ENCODE measurements around the gene TAS1R3. TPM values are rescaled to one million over a fixed set of nuclear protein-coding genes. Genes with fewer than 3 reads are reported as not detected.

TAS1R3 gene
- total RNA-seq, 1 donor from 2014 or later = 1.0 TPM

DNA sequence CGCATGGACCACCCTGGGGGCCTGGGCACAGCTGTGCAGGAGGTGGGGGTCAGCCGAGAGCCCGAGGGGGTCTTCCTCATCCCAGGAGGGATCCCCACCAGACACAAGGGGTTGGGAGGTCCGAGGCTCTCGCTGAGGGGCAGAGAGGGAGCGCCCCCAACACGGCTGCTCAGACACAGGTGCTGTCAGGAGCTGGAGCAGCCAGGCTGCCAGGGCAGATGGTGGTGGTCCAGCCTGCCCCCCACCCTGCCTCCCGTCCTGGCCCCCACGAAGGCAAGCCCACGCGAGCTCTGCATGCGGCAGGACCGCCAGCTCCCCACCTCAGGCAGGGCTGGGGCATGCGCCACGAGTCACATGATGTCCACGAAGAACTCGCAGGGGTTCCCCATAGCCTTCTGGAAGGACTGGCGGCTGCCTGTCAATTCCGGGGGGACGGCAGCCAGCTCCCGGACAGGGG, 4.7 kb downstream of the TAS1R3 start:
- intact Hi-C loops (cut with micrococcal nuclease) = no loop called here

DNA sequence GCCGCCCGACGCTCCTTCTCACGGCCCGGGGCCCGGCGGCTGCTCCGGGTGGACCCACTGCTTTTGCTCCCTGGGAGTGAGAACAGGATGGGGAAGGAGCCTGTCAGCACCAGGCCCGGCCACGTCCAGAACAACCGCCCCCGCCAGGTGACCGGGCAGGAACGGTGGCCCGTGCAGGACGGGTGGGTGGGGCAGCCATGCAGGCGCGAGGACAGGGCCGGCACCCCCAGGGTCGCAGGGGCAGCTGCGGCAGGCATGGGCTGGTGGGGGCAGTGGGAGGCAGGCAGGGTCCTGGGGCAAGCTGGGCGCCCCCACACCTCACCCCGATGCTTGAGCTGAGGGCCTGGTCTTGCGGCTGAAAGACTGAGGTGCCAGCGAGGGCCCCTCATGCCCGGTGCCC, 5.4 kb downstream of the TAS1R3 start:
- intact Hi-C loops (cut with micrococcal nuclease) = no loop called here

DNA sequence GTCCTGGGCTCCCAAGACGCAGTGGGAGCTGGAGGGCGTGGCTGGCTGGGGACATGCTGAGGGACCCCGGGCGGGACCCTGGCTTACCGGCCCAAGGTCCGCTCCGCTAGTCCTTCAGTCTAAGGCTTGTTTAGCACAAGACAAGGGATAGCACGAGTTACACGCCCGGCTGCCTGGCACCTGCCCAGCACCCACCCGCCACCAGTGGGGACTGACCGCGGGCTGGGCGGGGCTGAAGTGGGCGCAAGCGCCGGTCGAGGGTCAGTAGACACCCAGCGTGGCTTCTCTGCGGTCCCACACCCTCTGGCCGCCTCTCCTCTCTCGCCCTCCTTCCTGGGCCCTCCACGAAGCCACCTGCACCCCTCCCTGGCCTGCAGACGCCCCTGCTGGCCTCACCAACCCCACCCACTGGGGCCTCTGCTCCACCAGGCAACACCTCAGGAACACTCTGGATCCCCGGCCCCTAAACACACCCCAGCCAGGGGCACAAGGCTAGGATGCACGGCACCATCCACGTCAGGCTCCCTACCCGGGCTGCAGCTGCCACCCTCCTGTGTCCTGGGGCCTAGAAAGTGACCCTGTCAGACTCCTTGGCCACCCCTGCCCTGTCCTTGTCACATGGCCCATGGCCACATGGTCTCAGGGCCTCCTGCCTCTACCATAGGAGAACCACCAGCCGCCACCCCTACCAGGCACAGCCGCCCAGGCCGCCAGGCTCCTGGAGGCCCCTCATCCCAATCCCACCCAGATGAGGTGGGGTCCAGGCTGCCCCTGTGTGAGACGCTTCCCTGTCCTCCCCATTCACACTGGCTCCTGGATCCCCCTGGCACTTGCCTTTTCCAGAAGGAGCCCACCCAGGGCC, 6.1 kb downstream of the TAS1R3 start:
- intact Hi-C loops (cut with micrococcal nuclease) = no loop called here

DNA sequence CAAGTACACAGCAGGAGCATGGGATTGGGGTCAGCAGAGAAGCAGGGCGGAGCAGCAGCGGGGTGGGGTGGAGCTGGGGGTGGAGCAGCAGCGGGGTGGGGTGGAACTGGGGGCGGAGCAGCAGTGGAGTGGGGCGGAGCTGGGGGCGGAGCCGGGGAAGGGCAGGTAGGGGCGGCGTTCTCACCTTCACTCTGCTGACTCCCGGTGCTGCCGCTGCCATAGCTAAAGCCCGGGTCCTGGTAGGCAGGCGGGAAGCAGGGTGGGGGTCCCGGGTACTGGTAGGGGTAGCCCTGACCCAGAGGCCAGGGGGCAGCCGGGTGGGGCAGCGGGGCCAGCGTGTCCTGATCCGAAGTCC, 6.7 kb downstream of the TAS1R3 start:
- intact Hi-C loops (cut with micrococcal nuclease) = no loop called here

GRCh38 chr1:1338278-1338677, 7.2 kb downstream of the TAS1R3 start:
- intact Hi-C loops (cut with micrococcal nuclease) = no loop called here

GRCh38 chr1:1340185-1340584, 9.1 kb downstream of the TAS1R3 start:
- intact Hi-C loops (cut with micrococcal nuclease) = no loop called here

DNA sequence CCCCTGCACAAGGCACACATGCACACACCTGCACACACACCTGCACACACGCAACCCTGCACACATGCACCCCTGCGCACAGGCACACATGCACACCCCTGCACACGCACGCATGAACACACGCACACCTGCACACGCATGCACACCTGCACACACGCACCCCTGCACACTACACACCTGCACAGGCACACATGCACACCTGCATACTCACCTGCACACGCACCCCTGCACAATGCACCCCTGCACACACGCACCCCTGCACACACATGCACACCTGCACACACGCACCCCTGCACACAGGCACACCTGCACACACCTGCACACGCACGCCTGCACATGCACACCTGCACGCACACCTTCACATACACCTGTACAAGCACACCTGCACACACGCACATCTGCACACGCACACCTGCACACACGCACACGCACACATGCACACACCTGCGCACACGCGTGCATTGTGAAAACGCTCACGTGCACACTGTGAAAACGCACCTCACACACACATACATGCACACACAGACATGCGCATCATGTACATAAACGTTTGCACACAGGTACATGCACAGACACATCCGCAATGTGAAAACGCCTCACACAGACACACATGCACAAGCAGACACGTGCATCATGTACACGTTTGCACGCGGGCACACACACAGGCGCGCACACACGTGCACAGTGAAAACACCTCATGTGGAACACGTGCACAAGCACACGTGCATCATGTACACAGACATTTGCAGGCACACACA, 9.9 kb downstream of the TAS1R3 start:
- intact Hi-C loops (cut with micrococcal nuclease) = no loop called here

DNA sequence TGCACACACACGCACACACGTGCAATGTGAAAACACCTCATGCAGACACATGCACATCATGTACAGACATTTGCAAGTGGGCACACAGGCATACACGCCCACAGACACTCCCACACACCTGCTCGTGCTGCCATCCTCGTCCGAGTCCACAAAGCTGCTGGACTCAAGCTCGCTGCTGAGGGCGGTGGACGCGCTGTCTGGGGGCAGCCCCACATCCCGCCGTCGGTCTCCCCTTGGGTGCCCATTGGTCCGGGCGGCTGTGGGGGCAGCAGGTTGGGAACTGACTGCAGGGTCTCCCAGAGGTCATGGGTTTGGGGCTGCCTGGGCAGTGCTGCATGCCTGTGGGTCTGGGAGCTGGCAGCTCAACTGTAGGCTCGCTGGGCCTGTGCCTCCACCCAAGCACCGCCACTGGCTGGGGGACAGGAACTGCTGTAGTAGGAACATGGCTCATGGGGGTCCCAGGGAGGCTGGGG, 10.5 kb downstream of the TAS1R3 start:
- intact Hi-C loops (cut with micrococcal nuclease) = no loop called here

GRCh38 chr1:1342061-1342562, 11.0 kb downstream of the TAS1R3 start:
- intact Hi-C loops (cut with micrococcal nuclease) = no loop called here

DNA sequence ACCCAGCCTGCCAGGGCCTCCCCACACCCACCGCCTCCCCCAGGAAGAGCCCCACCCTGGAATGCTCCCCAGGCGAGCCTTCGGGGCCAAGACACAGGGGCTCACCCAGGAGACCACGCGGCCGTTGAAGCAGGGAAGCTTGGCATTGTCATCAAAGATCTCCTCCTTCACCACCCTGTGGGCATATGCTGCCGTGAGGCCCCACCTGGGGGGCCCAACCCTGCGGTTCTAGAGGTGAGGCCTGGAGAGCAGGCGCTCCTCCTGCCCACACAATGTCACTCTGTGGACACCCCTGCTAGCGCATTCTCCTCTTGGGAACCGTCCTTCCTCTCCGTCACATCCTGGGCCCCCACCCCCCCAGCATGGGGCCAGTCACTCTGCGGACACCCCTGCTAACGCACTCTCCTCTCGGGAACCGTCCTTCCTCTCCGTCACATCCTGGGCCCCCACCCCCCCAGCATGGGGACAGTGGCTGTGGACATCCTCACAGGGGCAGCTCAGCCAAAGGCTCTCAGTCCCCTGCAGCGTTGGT, 11.6 kb downstream of the TAS1R3 start:
- intact Hi-C loops (cut with micrococcal nuclease) = no loop called here

DNA sequence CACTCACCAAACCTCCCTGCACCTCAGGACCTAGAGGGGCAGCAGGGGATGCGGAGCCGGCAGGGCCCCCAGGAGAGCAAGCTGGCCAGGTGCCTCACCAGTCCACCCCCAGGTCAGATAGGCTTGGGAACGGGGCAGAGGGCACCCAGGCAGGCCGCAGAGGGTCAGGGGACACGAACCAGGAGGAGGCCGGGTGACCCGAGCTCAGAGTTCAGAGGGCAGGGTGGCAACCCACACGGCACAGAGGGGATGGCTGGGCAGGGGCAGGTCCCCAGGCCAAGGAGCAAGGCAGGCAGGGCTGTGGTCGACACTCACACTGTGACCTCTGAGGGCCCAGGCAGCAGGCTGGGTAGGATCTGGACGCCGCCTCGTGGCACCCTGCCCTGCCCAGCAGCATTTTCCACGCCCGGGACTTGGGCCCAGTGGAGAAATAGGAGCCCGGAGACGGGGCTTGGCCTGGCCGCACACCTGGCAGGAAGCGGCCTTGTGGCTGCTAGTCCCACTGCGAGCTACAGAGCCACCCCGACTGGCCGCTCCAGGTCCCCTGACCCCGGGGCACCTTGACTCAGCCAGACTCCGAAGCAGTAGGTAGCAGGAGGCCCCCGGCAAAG, 12.8 kb downstream of the TAS1R3 start:
- intact Hi-C loops (cut with micrococcal nuclease) = no loop called here

DNA sequence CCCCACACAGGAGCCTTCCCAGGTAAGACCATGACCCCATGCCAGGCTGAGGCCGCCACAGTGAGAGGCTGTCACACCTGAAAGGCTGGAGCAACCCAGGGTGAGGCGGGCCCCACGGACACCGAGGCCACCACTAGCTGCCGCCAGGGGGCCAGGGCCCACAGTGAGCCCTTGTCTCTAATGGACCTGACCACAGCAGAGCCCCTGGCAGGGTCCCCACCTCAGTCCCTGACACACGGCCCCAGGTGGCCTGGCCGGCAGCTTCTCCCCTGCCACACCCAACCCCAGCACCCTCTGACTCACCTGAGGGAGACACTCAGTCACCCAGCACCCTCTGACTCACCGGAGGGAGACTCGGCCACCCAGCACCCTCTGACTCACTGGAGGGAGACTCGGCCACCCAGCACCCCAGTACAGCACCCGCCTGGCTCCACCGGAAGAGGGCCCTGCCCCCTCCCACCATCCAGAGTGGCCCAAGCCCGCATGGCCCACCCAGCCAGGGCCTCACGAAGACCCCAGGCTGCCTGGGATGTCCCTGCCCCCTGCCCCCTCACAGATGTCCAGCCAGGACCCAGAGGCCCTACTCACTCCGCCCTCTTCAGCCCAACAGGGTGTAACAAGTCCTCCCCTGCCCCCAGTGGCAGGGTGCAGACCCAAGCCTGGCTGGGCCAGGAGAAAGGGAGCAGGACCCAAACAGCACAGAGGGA, 13.7 kb downstream of the TAS1R3 start:
- intact Hi-C loops (cut with micrococcal nuclease) = loop anchor here (5.0 kb wide), 1 partner anchor 38 kb away; the partner anchor contains the start of genes ACAP3 and PUSL1

- intact Hi-C loops (cut with micrococcal nuclease) = loop anchor here (5.0 kb wide), 1 partner anchor 38 kb away; the partner anchor contains the start of genes ACAP3 and PUSL1
Observed at GRCh38 chr1:1345384-1345783, 14.3 kb downstream of the TAS1R3 start.

DNA sequence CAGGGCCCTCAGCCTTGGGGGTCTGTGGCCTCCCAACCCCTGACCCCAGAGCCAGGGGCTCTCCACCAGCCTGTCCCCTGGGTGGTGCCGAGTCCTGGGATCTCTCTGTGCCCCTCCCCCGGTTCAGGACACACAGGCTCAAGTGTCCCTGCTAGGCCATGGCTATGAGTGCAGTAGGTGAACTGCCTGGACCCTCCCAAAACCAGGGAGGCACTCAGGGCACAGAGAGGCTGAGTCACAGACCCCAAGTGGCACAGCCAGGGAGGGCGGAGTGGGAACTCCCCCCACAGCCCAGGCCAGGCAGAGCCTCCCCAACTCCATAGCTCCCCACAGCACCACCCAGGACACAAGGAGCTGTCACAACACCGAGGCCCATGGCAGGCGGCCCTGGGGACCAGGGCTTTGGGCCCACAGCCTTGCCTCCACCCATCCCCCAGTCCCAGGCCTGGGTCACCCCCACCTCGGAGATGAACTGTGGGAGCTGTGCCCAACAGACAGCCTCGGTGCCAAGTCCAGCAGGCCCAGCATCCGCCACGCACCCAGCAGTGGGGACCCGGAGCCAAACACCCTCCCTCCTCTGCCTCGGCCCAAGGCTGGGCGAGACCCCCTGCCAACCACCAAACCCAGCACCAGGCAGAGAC, 14.9 kb downstream of the TAS1R3 start:
- intact Hi-C loops (cut with micrococcal nuclease) = loop anchor here (5.0 kb wide), 1 partner anchor 39 kb away; the partner anchor contains the start of genes ACAP3 and PUSL1

- intact Hi-C loops (cut with micrococcal nuclease) = loop anchor here (5.0 kb wide), 1 partner anchor 39 kb away; the partner anchor contains the start of genes ACAP3 and PUSL1
Observed at GRCh38 chr1:1346501-1346890, 15.4 kb downstream of the TAS1R3 start.

GRCh38 chr1:1347026-1347595, 16.0 kb downstream of the TAS1R3 start:
- intact Hi-C loops (cut with micrococcal nuclease) = loop anchor here (5.0 kb wide), 1 partner anchor 40 kb away; the partner anchor contains the start of genes ACAP3 and PUSL1

DNA sequence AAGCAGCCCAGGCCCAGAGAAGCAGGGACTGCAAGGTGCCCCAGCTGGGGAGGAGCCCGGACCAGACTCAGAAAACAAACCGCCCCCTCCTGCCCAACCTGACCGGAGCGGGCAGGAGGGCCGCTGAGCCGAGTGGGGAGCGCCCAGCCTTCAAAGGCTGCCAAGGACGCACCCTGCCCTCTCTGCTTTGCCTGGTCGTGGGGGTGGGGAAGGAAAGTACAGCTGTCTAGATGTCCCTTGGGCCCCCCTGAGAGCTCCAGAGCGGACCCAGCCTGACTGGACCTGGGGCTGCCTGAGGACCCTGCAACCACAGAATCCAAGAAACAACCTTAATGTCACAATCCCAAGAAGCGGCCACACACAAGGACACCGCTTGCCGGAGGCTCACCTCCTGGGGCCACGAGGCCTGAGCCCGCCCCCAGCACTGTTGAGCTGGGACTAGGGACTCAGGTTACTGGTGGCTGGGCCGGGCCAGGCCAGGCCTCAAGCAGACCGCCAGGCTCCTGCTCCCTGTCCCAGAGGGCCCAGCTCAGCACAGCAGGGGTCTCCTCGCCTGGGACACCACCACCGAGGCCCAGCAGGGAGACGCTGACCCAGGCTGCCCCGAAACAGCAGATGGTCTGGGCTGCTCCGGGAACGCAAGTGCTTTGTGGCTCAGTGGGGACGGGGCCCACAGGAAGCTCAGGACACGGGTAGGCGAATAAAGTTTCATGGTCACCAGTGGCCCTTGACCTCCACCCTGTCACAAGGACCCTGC, 16.8 kb downstream of the TAS1R3 start:
- intact Hi-C loops (cut with micrococcal nuclease) = loop anchor here (5.0 kb wide), 1 partner anchor 41 kb away; the partner anchor contains the start of genes ACAP3 and PUSL1

GRCh38 chr1:1348420-1349255, 17.6 kb downstream of the TAS1R3 start:
- intact Hi-C loops (cut with micrococcal nuclease) = loop anchor here (1.0 to 5.0 kb wide), 2 partner anchors 23 to 41 kb away; partner anchors contain the start of genes ACAP3 and PUSL1
